Renal cortex interstitium (tissue), 11 donors: ENCODE data around the gene KMT2E. TPM values are rescaled to one million over a fixed set of nuclear protein-coding genes. Genes with fewer than 3 reads are reported as not detected.
A peak's percentile ranks its signal among the peaks of the same experiment; 100 is the strongest.

Source experiments
- DNase-seq, 11 donors: peaks; one replicate each; pipeline ENCODE4 v3.0.0-alpha.2; 2013; ENCODE audit warnings: low read depth in 9 of 11, low spot score in 4 of 11; ENCODE audit errors: extremely low read depth in 1 of 11
- polyA plus RNA-seq, 3 donors: library from polyadenylated mRNA; unstranded; fragments of 120-200 nt; gene quantifications; one replicate each; pipeline ENCODE4 v1.2.1, GENCODE V29; 2013; ENCODE audit not compliant: insufficient read length in 3 of 3

KMT2E gene
- polyA plus RNA-seq, 3 donors: 68.2 to 79.1 (median 74.6) TPM

GRCh38 chr7:105098863-105099515 lies 85.0 kb downstream of the KMT2E start:
- no peak for DNase-seq

GRCh38 chr7:105101864-105102263 lies 87.9 kb downstream of the KMT2E start:
- DNase-seq: no peak

- DNase-seq: no peak
Measured at GRCh38 chr7:105102557-105103352, 88.8 kb downstream of the KMT2E start.

- DNase-seq: no peak
Measured at GRCh38 chr7:105105579-105105978, 91.6 kb downstream of the KMT2E start.

- no peak for DNase-seq
Measured at GRCh38 chr7:105106473-105106872, 92.5 kb downstream of the KMT2E start.

- DNase-seq: no peak
Measured at GRCh38 chr7:105107458-105107857, 93.5 kb downstream of the KMT2E start.

- DNase-seq: no peak
Measured at GRCh38 chr7:105112440-105113418, 98.7 kb downstream of the KMT2E start.

GRCh38 chr7:105118612-105119600 lies 104.9 kb downstream of the KMT2E start:
- no peak for DNase-seq

GRCh38 chr7:105122619-105123018 lies 108.6 kb downstream of the KMT2E start:
- DNase-seq: no peak

- DNase-seq: no peak
Measured at GRCh38 chr7:105125745-105126144, 111.7 kb downstream of the KMT2E start.

GRCh38 chr7:105126436-105126975 lies 112.5 kb downstream of the KMT2E start:
- no peak for DNase-seq

- DNase-seq: no peak
Measured at GRCh38 chr7:105127179-105127578, 113.2 kb downstream of the KMT2E start.

- no peak for DNase-seq
Measured at GRCh38 chr7:105130048-105130447, 116.0 kb downstream of the KMT2E start.

GRCh38 chr7:105130580-105130979 lies 116.6 kb downstream of the KMT2E start:
- DNase-seq: no peak

- peak in 1 of 11 donors; percentile 20 for DNase-seq
Measured at GRCh38 chr7:105131033-105131656, 117.1 kb downstream of the KMT2E start.

GRCh38 chr7:105131890-105132289 lies 117.9 kb downstream of the KMT2E start:
- DNase-seq: peak in 1 of 11 donors; percentile 7

- DNase-seq: no peak
Measured at GRCh38 chr7:105132335-105132734, 118.3 kb downstream of the KMT2E start.

- DNase-seq: no peak
Measured at GRCh38 chr7:105132835-105133234, 118.8 kb downstream of the KMT2E start.
